GM12878 (cell line): ENCODE measurements around the gene CPNE4. TPM values are rescaled to one million over a fixed set of nuclear protein-coding genes. Genes with fewer than 3 reads are reported as not detected.

Experiments
- BHLHE40 ChIP-seq, 2 experiments: fragments of 450-650 bp in 1 of 2; IDR thresholded peaks; 2 replicates each; pipeline ENCODE4 v1.6.1; 2011 to 2017; ENCODE audit warnings: low read depth in 2 of 2, borderline replicate concordance in 1 of 2, improper control_type of control experiment in 1 of 2, low read length in 1 of 2, mild to moderate bottlenecking in 1 of 2
- CEBPB ChIP-seq, 2 experiments: fragments of 150-350 bp in 1 of 2; IDR thresholded peaks; 2 replicates each; pipeline ENCODE4 v1.6.1; 2012 to 2014; ENCODE audit warnings: low read depth in 2 of 2, low read length in 2 of 2, borderline replicate concordance in 1 of 2, inconsistent platforms in 1 of 2
- CTCF ChIP-seq, 3 experiments: IDR thresholded peaks in 2 of 3; conservative IDR thresholded peaks in 1 of 3; 2 replicates each; pipeline ENCODE4 v1.5.1; 2011; ENCODE audit warnings: low read depth in 3 of 3, low read length in 3 of 3, mild to moderate bottlenecking in 3 of 3, control low read depth in 2 of 3, moderate library complexity in 2 of 3, inconsistent platforms in 1 of 3, mixed read lengths in 1 of 3; ENCODE audit not compliant: control insufficient read depth in 2 of 3, insufficient read depth in 1 of 3; ENCODE audit errors: extremely low read depth in 1 of 3
- FOXK2 ChIP-seq: fragments of 450-650 bp; IDR thresholded peaks from 2 replicates; pipeline ENCODE4 v1.6.1; 2017; ENCODE audit warnings: mild to moderate bottlenecking, moderate library complexity
- NR2C1 ChIP-seq: fragments of 450-650 bp; IDR thresholded peaks from 2 replicates; pipeline ENCODE4 v1.6.1; 2017; ENCODE audit warnings: antibody characterized with exemption, mild to moderate bottlenecking, moderate library complexity
- SKIL ChIP-seq: fragments of 450-650 bp; IDR thresholded peaks from 2 replicates; pipeline ENCODE4 v1.6.1; 2017; ENCODE audit warnings: mild to moderate bottlenecking, low read depth, inconsistent platforms; ENCODE audit not compliant: poor library complexity, severe bottlenecking
- polyA plus RNA-seq, 11 experiments: library from polyadenylated mRNA; depleted of rRNA in 4 of 11; unstranded in 6 of 11; stranded (reverse) in 5 of 11; fragments of >200 nt; fragmentation: Nextera tagmentation in 4 of 11; fragmentation: Illumina TruSeq in 1 of 11; extraction: Ambion mirVana in 4 of 11; extraction: Trizol in 1 of 11; gene quantifications; 1 replicate in 1 of 11; 2 replicates in 10 of 11; pipeline versions ENCODE4 v1.2.1 to v1.2.3, GENCODE V29; 2011 to 2016; ENCODE audit warnings: inconsistent platforms in 2 of 11, missing spikeins in 2 of 11, low read depth in 1 of 11
- total RNA-seq, 4 experiments: library from RNA; depleted of rRNA in 3 of 4; stranded (reverse); fragments of >200 nt in 3 of 4; fragmentation: Illumina TruSeq in 1 of 4; extraction: Trizol in 1 of 4; gene quantifications; 2 replicates each; pipeline versions ENCODE4 v1.2.1 to v1.2.3, GENCODE V29; 2013 to 2021
- TF ChIP-seq, protein P1 (sequence below): fragments of 450-650 bp; IDR thresholded peaks from 2 replicates; pipeline ENCODE4 v1.6.1; 2016; ENCODE audit warnings: mild to moderate bottlenecking

Gene CPNE4
- total and polyA plus RNA-seq, 10 of the 15 experiments (the other 5 are each of a cell fraction or from before 2014, with no cell fraction given): 0.17 to 1.9 (median 0.48) TPM; not detected in 1

DNA sequence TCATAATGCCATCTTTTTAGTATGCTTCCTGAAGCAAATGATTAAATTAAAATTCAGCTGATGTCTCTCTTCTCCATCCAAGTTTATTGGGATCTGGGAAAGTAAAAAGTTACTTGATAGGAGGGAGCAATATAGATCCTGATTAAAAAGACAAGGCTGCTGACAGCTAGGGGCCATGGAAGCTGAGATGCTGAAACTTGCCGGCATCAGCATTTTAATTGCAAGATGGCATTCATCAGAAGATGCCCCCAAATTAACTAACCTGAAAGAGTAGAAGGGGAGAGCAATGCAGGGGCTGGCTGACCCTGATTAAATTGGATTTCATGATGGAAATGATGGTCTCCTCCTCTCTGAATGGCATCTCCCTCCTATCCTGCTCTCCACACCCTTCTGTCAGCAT lies 31.1 kb downstream of the CPNE4 start (continued):
- TF ChIP-seq CTCF (IDR thresholded peaks at IDR 0.05 in 2 of 3, conservative IDR thresholded peaks at IDR 0.05 in 1 of 3; ENCODE audit: control insufficient read depth in 2 of 3, extremely low read depth in 1 of 3, insufficient read depth in 1 of 3, low read depth in 3 of 3, low read length in 3 of 3) (no peak), CEBPB (IDR thresholded peaks at IDR 0.05; ENCODE audit: borderline replicate concordance in 1 of 2, low read depth in 2 of 2, low read length in 2 of 2) (no peak), NR2C1 (no peak), SKIL (no peak), BHLHE40 (IDR thresholded peaks at IDR 0.05; ENCODE audit: borderline replicate concordance in 1 of 2, low read depth in 2 of 2, low read length in 1 of 2) (no peak), FOXK2 (no peak)
- TF ChIP-seq, protein P1, sequence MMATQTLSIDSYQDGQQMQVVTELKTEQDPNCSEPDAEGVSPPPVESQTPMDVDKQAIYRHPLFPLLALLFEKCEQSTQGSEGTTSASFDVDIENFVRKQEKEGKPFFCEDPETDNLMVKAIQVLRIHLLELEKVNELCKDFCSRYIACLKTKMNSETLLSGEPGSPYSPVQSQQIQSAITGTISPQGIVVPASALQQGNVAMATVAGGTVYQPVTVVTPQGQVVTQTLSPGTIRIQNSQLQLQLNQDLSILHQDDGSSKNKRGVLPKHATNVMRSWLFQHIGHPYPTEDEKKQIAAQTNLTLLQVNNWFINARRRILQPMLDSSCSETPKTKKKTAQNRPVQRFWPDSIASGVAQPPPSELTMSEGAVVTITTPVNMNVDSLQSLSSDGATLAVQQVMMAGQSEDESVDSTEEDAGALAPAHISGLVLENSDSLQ: no peak
